Activated naive CD4-positive, alpha-beta T cell treated with anti-CD3 and anti-CD28 coated beads, Interleukin-2, amount 10 ng/mL, durations not matched to agents 7 days and 5 days (primary cell): ENCODE measurements around the gene KLK1.
"Not testable (repeated sequence)": the region's sequence is repeated elsewhere in the genome, so short reads cannot be mapped to it uniquely, and the experiment has no call there.

Experiments used
- CTCF ChIA-PET: fragments of 350-600 bp; sonication (Branson Sonifier 250); formaldehyde crosslinking; loops from one replicate; lab custom pipeline; 2021; ENCODE audit warnings: antibody characterized with exemption; lab: Charles Lee
- DNase-seq: peaks from one replicate; pipeline ENCODE4 v3.0.0-alpha.2; 2020
- H3K27ac Mint-ChIP-seq: one replicate; pipeline ENCODE4 v1.8.0; 2021; ENCODE audit warnings: mild to moderate bottlenecking, moderate library complexity, mixed read lengths
- H3K27me3 Mint-ChIP-seq: one replicate; pipeline ENCODE4 v1.8.0; 2021; ENCODE audit warnings: mild to moderate bottlenecking, mixed read lengths
- H3K36me3 Mint-ChIP-seq: one replicate; pipeline ENCODE4 v1.8.0; 2021; ENCODE audit warnings: mixed read lengths
- H3K4me1 Mint-ChIP-seq: one replicate; pipeline ENCODE4 v1.8.0; 2021; ENCODE audit warnings: mixed read lengths
- H3K4me3 Mint-ChIP-seq: one replicate; pipeline ENCODE4 v1.8.0; 2021; ENCODE audit warnings: mild to moderate bottlenecking, moderate library complexity, mixed read lengths
- H3K9me3 Mint-ChIP-seq: one replicate; pipeline ENCODE4 v1.8.0; 2021; ENCODE audit warnings: mixed read lengths

KLK1 gene

GRCh38 chr19:50780753-50781435, 42.7 kb downstream of the KLK1 start:
- peaks cover 6% of the 10 kb centered on the region for H3K4me1 Mint-ChIP-seq

DNA sequence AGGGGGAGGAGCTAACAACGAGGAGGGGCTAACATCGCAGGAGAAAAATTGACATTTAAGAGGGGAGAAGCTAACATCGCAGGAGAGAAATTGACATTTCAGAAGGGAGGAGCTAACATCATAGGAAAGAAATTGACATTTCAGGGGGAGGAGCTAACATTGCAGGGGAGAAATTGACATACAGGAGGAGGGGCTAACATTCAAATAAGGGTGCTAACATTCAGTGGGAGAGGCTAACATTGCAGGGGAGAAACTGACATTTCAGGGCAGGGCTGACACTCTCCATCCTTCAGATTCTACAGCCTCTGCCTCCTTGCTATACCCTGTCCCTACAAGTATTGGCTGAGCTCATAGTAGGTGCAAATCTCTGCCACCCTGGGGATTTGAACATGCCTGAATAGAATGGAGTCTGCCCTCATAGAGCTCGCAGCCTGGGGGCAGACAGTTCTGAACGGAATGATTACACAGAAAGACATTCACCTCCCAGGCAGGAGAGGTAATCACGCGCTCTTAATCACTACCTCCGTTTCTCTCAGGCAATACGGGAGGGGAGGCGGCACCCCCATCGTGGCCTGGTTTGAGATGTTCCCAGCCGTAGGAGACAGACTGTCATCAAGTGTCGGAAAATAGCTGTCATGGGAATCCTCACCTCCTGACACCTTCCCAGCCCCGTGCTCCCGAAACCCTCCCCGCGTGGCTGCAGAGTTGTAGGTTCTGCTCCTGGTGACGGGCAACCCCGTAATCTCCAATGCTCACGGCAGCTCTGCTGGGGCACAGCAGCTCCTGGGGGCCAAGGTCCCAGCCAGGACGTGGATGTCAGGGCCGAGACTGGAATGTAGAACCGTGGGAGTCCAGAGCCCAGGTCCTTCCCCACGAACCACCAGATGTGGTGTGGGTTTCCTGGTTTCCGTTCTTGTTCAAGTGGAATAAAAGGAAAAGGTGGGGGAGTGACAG, 43.8 kb downstream of the KLK1 start:
- CTCF ChIA-PET: interaction anchor here (0.6 to 1.3 kb wide), 3 partner anchors 76 to 416 kb away, joined by 3 read pairs; no protein-coding TSS in a partner anchor
- H3K4me3 Mint-ChIP-seq: no peak overlapping the region
- H3K27me3 Mint-ChIP-seq: peaks cover 60% of the 10 kb centered on the region
- DNase-seq: no peak
- no peak overlapping the region for H3K27ac Mint-ChIP-seq
- peaks cover 6% of the 10 kb centered on the region for H3K4me1 Mint-ChIP-seq
- H3K9me3 Mint-ChIP-seq: no peaks in the 10 kb centered on the region
- no peaks in the 10 kb centered on the region for H3K36me3 Mint-ChIP-seq

More at GRCh38 chr19:50780753-50781435, 42.7 kb downstream of the KLK1 start:
- Mint-ChIP-seq H3K27me3 (peaks cover 60% of the 10 kb centered on the region), H3K36me3 (no peaks in the 10 kb centered on the region), H3K4me3 (no peak overlapping the region), H3K27ac (no peak overlapping the region), H3K9me3 (no peaks in the 10 kb centered on the region)
- CTCF ChIA-PET: interaction anchor here (2.6 to 4.4 kb wide), 2 partner anchors 56 to 242 kb away, joined by 8 to 25 read pairs; no protein-coding TSS in a partner anchor
- DNase-seq: no peak

DNA sequence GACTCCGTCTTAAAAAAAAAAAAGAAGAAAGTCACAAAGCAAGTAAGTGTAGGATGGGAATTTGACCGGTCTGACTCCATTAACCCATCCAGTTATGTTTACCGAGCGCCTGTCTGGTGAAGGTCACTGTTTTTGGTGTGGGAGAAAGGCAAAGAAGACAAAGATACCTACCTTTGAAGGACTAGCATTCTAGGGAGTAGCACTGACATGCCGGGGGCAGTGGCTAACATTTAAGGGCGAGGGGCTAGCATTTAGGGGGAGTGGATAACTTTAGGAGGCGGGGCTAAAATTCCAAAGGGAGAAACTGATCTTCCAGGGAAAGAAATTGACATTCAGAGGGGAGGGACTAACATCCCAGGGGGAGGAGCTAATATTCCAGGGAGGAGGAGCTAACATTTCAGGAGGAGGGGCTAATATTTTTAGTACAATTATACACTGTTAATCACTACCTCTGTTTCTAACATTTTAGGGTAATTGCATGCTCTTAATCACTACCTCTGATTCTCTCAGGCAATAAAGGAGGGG, 44.6 kb downstream of the KLK1 start:
- H3K27ac Mint-ChIP-seq: no peak overlapping the region
- DNase-seq: no peak
- peaks cover 67% of the 10 kb centered on the region for H3K27me3 Mint-ChIP-seq
- no peaks in the 10 kb centered on the region for H3K36me3 Mint-ChIP-seq
- H3K4me3 Mint-ChIP-seq: no peak overlapping the region
- peaks cover 6% of the 10 kb centered on the region for H3K4me1 Mint-ChIP-seq
- CTCF ChIA-PET: interaction anchor here (0.6 to 1.5 kb wide), 5 partner anchors 54 to 415 kb away, joined by 3 to 4 read pairs (median 3); no protein-coding TSS in a partner anchor
- no peaks in the 10 kb centered on the region for H3K9me3 Mint-ChIP-seq

DNA sequence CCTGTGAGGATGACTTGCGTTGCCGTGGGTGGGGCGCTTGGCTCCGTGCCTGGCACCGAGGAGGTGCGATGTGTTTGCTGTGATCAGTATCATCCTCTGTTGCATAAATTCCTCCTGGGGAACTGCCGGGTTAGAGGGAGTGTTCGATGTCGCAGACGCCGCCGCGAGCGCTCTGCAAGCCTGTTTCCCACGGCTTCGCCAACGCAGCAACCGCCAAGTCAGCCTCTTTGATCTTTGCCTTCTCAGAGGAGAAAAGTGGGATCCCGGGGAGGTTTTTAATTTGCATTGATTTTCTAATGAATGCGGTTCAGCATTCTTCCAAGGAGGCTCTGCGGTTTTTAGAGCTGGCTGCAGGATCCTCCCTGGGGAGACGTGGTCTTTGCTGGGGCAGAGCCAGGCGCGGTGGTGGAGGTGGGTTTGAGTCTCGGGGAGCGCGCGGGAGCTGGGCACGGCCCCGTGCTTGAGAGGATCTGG, 45.7 kb downstream of the KLK1 start:
- Mint-ChIP-seq H3K4me3 (no peak overlapping the region), H3K27ac (no peak overlapping the region), H3K9me3 (no peaks in the 10 kb centered on the region), H3K27me3 (peaks cover 71% of the 10 kb centered on the region), H3K36me3 (no peaks in the 10 kb centered on the region), H3K4me1 (no peaks in the 10 kb centered on the region)
- CTCF ChIA-PET: interaction anchor here (0.6 to 1.5 kb wide), 3 partner anchors 53 to 170 kb away, joined by 3 to 4 read pairs (median 4); no protein-coding TSS in a partner anchor
- no peak for DNase-seq

- H3K4me1 Mint-ChIP-seq: no peaks in the 10 kb centered on the region
- no peaks in the 10 kb centered on the region for H3K36me3 Mint-ChIP-seq
- CTCF ChIA-PET: interaction anchor here (1.5 kb wide), 1 partner anchor 72 kb away, joined by 4 read pairs; no protein-coding TSS in a partner anchor
- no peak overlapping the region for H3K27ac Mint-ChIP-seq
- H3K27me3 Mint-ChIP-seq: peaks cover 70% of the 10 kb centered on the region
- no peak for DNase-seq
- H3K4me3 Mint-ChIP-seq: no peak overlapping the region
- H3K9me3 Mint-ChIP-seq: no peaks in the 10 kb centered on the region
Observed at GRCh38 chr19:50777261-50777660, 46.3 kb downstream of the KLK1 start.

DNA sequence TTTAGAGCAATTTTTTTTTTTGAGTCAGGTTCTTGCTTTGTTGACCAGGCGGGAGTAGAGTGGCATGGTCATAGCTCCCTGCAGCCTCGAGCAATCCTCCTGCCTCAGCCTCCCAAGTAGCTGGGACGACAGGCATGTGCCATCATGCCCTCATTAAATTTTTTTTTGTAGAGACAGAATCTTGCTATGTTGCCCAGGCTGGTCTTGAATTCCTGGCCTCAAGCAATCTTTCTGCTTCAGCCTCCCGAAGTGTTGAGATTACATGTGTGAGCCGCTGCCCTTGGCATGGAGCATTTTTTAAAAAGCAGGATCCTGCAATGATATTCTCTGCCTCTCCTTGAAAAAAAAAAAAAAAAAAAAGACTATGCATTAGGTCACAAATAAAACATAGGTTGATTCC, 47.5 kb downstream of the KLK1 start:
- CTCF ChIA-PET: no interaction called here
- no peak overlapping the region for H3K27ac Mint-ChIP-seq
- no peaks in the 10 kb centered on the region for H3K4me1 Mint-ChIP-seq
- H3K27me3 Mint-ChIP-seq: peaks cover 59% of the 10 kb centered on the region
- H3K36me3 Mint-ChIP-seq: no peaks in the 10 kb centered on the region
- H3K9me3 Mint-ChIP-seq: no peaks in the 10 kb centered on the region
- DNase-seq: no peak
- H3K4me3 Mint-ChIP-seq: no peak overlapping the region

GRCh38 chr19:50773454-50773853, 50.1 kb downstream of the KLK1 start:
- CTCF ChIA-PET: not testable (repeated sequence)

DNA sequence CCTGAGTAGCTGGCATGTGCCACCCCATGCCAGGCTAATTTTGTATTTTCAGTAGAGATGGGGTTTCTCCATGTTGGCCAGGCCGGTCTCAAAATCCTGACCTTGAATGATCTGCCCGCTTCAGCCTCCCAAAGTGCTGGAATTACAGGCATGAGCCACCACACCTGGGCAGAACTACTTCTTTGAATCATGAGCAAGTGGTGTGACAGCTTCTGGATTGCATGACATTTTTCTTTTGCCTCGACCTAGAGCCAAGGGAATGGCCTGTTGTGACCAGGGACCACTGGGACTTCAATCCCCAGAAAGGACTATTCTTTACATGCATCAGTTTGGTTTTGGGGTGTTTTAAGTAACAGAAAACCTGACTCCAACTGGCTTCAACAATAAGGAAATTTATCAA, 50.7 kb downstream of the KLK1 start:
- CTCF ChIA-PET, H3K4me3 Mint-ChIP-seq, H3K27ac Mint-ChIP-seq, DNase-seq, H3K4me1 Mint-ChIP-seq, H3K9me3 Mint-ChIP-seq, H3K36me3 Mint-ChIP-seq: not testable (repeated sequence)
- H3K27me3 Mint-ChIP-seq: peaks cover 26% of the 10 kb centered on the region

More at GRCh38 chr19:50773454-50773853, 50.1 kb downstream of the KLK1 start:
- H3K9me3 Mint-ChIP-seq, DNase-seq, H3K4me1 Mint-ChIP-seq, H3K4me3 Mint-ChIP-seq, H3K27ac Mint-ChIP-seq, H3K36me3 Mint-ChIP-seq: not testable (repeated sequence)
- H3K27me3 Mint-ChIP-seq: peaks cover 32% of the 10 kb centered on the region

- DNase-seq: no peak
- H3K4me3 Mint-ChIP-seq: no peak overlapping the region
- no peaks in the 10 kb centered on the region for H3K9me3 Mint-ChIP-seq
- CTCF ChIA-PET: no interaction called here
- H3K27ac Mint-ChIP-seq: no peak overlapping the region
- no peaks in the 10 kb centered on the region for H3K4me1 Mint-ChIP-seq
- no peaks in the 10 kb centered on the region for H3K36me3 Mint-ChIP-seq
- peaks cover 22% of the 10 kb centered on the region for H3K27me3 Mint-ChIP-seq
Observed at GRCh38 chr19:50772476-50772875, 51.1 kb downstream of the KLK1 start.

GRCh38 chr19:50770888-50771287, 52.7 kb downstream of the KLK1 start:
- Mint-ChIP-seq H3K27ac (no peak overlapping the region), H3K36me3 (no peaks in the 10 kb centered on the region), H3K4me3 (no peak overlapping the region), H3K9me3 (no peaks in the 10 kb centered on the region), H3K27me3 (peaks cover 23% of the 10 kb centered on the region), H3K4me1 (no peaks in the 10 kb centered on the region)
- DNase-seq: no peak
- CTCF ChIA-PET: no interaction called here

DNA sequence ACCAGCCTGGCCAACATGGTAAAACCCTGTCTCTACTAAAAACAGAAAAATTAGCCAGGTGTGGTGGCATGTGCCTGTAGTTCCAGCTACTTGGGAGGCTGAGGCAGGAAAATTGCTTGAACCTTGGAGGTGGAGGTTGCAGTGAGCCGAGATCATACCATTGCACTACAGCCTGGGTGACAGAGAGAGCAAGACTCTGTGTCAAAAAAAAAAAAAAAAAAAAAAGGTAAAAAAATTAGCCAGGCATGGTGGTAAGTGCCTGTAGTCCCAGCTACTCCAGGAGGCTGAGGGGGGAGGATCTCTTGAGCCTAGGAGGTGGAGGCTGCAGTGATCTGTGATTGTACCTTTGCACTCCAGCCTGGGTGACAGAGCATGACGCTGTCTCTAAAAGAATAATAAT, 53.4 kb downstream of the KLK1 start, which contains the start of gene GPR32:
GPR32 (plus strand) TSS at position 301 of the 400 bp plus-strand sequence. CDS start 137 bp downstream, outside the sequence.
- H3K4me3 Mint-ChIP-seq, DNase-seq, H3K4me1 Mint-ChIP-seq, H3K9me3 Mint-ChIP-seq, H3K27ac Mint-ChIP-seq, CTCF ChIA-PET, H3K36me3 Mint-ChIP-seq: not testable (repeated sequence)
- H3K27me3 Mint-ChIP-seq: peaks cover 21% of the 10 kb centered on the region
